Nephron (organoid): ENCODE results near the gene PCBP3.

Experiments
- H3K27ac Mint-ChIP-seq, 3 experiments: 2 replicates each; pipeline ENCODE4 v1.8.0; 2020; ENCODE audit warnings: mixed read lengths in 3 of 3, mild to moderate bottlenecking in 2 of 3, moderate library complexity in 1 of 3
- H3K27me3 Mint-ChIP-seq: 2 replicates; pipeline ENCODE4 v1.8.0; 2021; ENCODE audit warnings: low read depth, mild to moderate bottlenecking, moderate library complexity, mixed read lengths
- H3K36me3 Mint-ChIP-seq: 2 replicates; pipeline ENCODE4 v1.8.0; 2020; ENCODE audit warnings: low read depth, mixed read lengths
- H3K4me1 Mint-ChIP-seq: 2 replicates; pipeline ENCODE4 v1.8.0; 2020; ENCODE audit warnings: mixed read lengths
- H3K4me3 Mint-ChIP-seq, 3 experiments: 2 replicates each; pipeline ENCODE4 v1.8.0; 2020; ENCODE audit warnings: mild to moderate bottlenecking in 3 of 3, mixed read lengths in 3 of 3, moderate library complexity in 2 of 3
- H3K9me3 Mint-ChIP-seq: 2 replicates; pipeline ENCODE4 v1.8.0; 2020; ENCODE audit warnings: mixed read lengths
- CTCF ChIP-seq, 3 experiments: fragments of 200-600 bp; sonication (generic); IDR thresholded peaks; one replicate each; pipeline ENCODE4 v1.5.0; 2021; ENCODE audit warnings: antibody characterized with exemption in 3 of 3; ENCODE audit not compliant: unreplicated experiment in 3 of 3

Gene PCBP3

GRCh38 chr21:45724994-45725843 is 81.7 kb downstream of the PCBP3 start:
- peaks cover 12% of the 10 kb centered on the region for H3K27me3 Mint-ChIP-seq
- no peaks in the 10 kb centered on the region for H3K9me3 Mint-ChIP-seq
- no peak for TF ChIP-seq CTCF (IDR thresholded peaks at IDR 0.05; ENCODE audit: unreplicated experiment in 3 of 3)
- no peak overlapping the region for H3K4me3 Mint-ChIP-seq
- H3K36me3 Mint-ChIP-seq = no peaks in the 10 kb centered on the region
- H3K27ac Mint-ChIP-seq = no peak overlapping the region
- peaks cover 16% of the 10 kb centered on the region for H3K4me1 Mint-ChIP-seq

GRCh38 chr21:45725844-45726200 is 82.3 kb downstream of the PCBP3 start:
- no peak for TF ChIP-seq CTCF (IDR thresholded peaks at IDR 0.05; ENCODE audit: unreplicated experiment in 3 of 3)
- no peak overlapping the region for H3K4me3 Mint-ChIP-seq
- no peaks in the 10 kb centered on the region for H3K36me3 Mint-ChIP-seq
- H3K27me3 Mint-ChIP-seq = peaks cover 12% of the 10 kb centered on the region
- H3K27ac Mint-ChIP-seq = no peak overlapping the region
- peaks cover 16% of the 10 kb centered on the region for H3K4me1 Mint-ChIP-seq
- H3K9me3 Mint-ChIP-seq = no peaks in the 10 kb centered on the region

GRCh38 chr21:45726438-45726837 is 82.9 kb downstream of the PCBP3 start:
- H3K27ac Mint-ChIP-seq = no peak overlapping the region
- TF ChIP-seq CTCF (IDR thresholded peaks at IDR 0.05; ENCODE audit: unreplicated experiment in 3 of 3) = no peak
- no peak overlapping the region for H3K4me3 Mint-ChIP-seq
- peaks cover 5% of the 10 kb centered on the region for H3K9me3 Mint-ChIP-seq
- H3K36me3 Mint-ChIP-seq = no peaks in the 10 kb centered on the region
- peaks cover 16% of the 10 kb centered on the region for H3K4me1 Mint-ChIP-seq
- peaks cover 12% of the 10 kb centered on the region for H3K27me3 Mint-ChIP-seq

GRCh38 chr21:45727390-45727789 is 83.9 kb downstream of the PCBP3 start:
- peaks cover 5% of the 10 kb centered on the region for H3K9me3 Mint-ChIP-seq
- no peak overlapping the region for H3K27ac Mint-ChIP-seq
- H3K4me1 Mint-ChIP-seq = peaks cover 9% of the 10 kb centered on the region
- TF ChIP-seq CTCF (IDR thresholded peaks at IDR 0.05; ENCODE audit: unreplicated experiment in 3 of 3) = no peak
- no peaks in the 10 kb centered on the region for H3K36me3 Mint-ChIP-seq
- no peak overlapping the region for H3K4me3 Mint-ChIP-seq
- peaks cover 8% of the 10 kb centered on the region for H3K27me3 Mint-ChIP-seq

GRCh38 chr21:45735259-45736000 is 91.9 kb downstream of the PCBP3 start:
- Mint-ChIP-seq H3K4me3 (no peak overlapping the region), H3K4me1 (peaks cover 15% of the 10 kb centered on the region), H3K27ac (no peak overlapping the region), H3K27me3 (peaks cover 4% of the 10 kb centered on the region), H3K9me3 (peaks cover 11% of the 10 kb centered on the region), H3K36me3 (no peaks in the 10 kb centered on the region)
- TF ChIP-seq CTCF (IDR thresholded peaks at IDR 0.05; ENCODE audit: unreplicated experiment in 3 of 3) = no peak
